DMS53 (cell line): Measurements from ENCODE around the gene ARHGAP35.
"Not testable (repeated sequence)": the region's sequence is repeated elsewhere in the genome, so short reads cannot be mapped to it uniquely, and the experiment has no call there.

Experiments
- DNase-seq: peaks from one replicate; lab custom pipeline; 2025; lab: John Stamatoyannopoulos, UW

The ARHGAP35 gene

DNA sequence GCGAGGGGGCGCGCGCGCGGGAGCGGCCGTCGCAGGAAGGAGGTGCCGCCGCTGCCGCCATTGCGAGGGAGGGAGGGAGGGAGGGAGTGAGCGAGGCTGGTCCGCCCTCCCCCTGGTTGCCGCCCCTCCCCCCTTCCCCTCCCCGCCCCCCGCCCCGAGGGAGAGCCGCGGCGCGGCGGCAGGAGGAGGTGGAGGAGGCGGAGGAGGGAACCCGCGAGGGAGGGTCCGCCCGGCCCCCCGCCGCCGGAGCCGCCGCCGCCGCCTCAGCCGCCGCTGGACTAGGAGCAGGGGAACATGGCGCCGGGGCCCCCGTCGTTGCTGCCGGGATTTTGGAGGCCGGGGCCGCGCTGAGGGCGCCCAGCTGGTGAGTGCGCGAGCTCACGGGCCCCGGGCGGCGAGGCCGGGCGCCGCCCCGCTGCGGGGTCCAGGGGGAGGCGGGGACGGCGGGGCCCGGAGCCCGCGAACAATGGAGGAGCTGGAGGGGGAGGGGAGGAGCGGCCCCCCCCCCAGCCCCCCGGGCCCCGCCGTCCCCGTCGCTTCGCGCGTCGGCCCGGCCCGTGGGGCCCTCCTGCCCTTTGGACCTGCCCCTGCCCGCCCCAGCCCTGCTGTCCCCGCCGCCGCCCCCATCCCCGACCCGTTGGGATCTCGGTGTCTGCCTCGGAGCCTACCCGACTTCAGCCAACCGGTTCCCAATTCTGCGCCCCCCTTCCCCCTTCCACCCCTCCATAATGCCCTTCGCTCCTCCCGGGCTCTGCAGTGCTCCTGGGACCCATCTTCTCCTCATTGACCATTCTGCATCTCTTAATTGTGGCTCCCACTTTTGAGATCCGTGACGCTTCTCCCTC lies at the start of gene ARHGAP35:
Gene ARHGAP35 (plus strand): TSS at position 152 of the 845 bp plus-strand sequence. CDS start 57,679 bp downstream, outside the sequence.
- no peak for DNase-seq

DNA sequence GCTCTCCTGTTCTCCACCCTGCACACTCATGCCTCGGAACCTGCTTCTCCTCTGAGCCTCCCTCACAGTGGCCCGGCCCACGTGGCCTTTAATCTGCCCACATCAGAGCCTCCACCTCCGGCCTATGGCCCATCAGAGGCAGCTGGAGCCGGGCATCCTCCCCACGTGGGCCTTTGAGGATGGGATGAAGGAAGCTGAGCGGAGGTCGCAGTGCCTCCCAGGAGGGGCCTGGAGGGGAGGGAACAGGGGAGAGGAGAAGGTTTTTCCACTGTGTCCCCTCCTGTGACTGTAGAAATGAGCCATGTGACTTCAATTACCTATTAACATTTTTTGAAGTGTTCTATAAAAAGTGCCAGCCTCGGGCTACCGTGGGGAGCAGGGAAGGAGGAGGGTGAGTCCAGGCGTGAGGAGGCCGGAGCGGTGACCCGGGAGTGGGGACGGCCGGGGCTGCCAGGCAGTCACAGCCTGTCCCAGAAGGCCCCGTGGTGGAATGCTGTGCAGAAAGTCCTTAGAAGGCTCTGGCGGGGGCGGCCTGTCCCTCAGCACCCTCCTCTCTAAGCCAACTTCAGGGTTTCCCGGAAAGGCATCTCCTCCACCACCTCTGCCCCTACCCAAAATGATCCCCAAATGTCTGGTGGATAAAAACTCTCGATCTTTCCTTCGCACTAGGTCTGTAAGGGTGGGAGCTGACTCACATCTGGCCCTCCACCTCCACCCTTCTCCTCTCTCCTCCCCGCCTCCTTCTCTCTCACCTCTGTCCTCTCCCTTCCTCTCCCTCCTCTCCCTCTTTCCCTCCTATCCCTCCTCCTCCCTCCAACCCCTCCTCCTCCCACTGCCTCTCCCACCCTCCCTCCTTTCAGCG lies 47.6 kb upstream of the ARHGAP35 start:
- DNase-seq, result peak; percentile 47

DNA sequence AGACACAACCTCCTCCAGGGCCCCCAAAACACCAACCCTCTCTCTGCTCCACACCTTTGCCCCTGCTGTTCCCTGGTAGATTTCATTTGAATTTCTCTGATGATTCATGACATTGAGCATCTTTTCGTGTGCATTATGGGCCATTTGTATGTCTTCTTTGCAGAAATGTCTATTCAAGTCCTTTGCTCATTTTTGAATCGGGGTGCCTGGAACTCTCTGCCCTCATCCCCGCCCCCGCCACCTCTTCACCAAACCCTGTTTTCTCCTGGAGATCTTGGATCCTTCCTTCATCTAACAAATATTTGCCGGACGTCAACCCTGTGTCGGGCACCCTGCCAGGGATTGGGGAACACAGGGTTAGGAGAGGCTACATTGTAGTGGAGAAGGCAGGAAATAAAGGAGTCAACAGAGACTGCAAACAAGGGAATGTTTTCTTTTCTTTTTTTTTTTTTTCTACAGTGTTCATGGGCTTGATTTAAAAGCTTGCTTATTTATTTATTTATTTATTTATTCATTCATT lies 46.9 kb upstream of the ARHGAP35 start:
- DNase-seq, result peak; percentile 86

DNA sequence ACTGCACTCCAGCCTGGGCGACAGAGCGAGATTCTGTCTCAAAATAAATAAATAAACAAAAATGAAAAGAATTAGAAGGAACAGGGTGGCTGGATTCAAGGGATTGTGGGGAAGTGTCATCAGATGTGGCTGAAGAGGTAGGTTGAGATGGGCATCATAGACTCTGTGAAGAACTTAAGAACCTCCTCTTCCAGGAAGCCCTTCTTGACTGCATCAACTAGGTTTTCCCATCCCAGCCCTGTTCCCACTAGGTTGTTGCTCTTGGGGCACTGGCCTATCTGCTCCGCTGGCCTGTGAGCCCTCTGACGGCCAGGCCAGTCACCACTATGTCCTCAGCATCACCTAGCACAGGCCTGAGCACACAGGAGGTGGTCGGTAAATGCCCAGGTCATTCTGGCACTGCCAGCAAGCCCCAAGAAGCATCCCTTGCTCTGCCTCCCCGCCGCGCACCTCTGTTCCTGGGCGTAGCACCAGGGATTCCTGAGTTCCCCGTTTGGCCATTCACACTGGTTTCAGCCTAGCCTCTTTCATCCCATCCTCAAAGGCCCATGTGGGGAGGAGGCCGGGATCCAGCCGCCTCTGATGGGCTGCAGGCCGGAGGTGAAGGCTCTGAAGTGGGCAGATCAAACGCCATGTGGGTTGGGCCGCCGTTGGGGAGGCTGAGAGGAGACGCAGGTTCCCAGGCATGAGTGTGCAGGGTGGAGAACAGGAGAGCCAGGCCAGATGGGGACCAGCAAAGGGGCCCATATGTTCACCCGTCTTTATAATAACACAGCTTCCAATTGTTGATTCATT lies 44.8 kb upstream of the ARHGAP35 start:
- DNase-seq, result no peak

DNA sequence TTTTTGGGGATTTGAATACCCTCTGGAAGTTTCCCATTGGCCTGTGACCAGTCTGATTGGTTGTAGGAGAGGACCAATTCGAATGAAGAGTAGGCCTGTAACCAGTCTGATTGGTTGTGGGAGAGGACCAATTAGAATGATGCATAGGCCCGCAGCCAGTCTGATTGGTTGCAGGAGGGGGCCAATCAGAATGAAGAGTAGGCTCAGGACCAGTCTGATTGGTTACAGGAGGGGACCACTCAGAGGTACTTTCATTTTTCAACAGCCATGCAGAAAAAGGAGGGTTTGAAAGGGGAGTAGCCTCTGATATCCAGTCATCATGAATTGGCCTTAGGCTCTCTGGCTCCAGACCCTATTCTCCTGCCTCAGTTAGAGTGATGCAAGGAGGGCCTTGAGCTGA lies 42.0 kb upstream of the ARHGAP35 start:
- DNase-seq, result no peak

DNA sequence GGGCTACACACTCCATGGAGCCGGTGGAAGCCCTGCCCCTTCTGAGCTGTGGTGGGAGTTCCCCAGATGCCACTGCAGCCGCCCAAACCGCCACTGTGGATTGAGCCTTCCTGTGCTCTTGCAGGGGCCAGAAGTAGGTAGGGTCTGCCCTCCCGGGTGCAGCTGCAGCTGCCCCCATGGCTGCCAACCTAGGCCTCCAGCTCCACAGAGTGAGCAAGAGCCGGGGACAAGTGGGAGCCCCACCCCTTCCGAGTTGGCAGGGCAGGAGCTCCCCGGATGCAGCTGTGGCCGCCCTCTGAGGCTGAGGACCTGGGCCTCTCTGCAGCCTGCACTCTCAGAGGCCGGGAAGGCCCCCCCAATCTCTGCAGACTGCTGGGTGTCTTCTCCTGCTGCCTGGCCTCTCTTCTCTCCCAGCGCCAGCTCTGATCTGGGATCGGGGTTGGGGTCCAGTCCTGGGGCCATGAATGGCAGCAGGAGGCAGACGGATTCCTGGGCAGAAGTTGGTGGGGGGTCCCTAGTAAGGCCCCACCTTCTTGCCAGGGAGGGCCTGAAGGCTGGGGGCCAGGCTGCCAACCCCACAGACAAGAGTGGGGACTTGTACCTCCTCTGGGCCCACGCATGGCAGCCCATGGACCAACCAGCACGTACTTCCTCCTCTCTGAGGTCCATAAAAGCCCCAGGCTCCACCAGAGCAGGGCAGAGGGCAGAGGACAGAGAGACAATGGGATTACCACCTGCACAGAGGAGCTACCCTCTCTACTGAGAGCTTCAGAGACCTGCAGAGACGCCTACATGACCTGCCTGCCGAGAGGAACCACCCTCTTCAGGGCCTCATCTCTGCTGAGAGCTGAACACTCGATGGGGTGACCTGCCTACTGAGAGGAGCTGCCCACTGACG lies 39.0 kb upstream of the ARHGAP35 start:
- peak; percentile 25 for DNase-seq

DNA sequence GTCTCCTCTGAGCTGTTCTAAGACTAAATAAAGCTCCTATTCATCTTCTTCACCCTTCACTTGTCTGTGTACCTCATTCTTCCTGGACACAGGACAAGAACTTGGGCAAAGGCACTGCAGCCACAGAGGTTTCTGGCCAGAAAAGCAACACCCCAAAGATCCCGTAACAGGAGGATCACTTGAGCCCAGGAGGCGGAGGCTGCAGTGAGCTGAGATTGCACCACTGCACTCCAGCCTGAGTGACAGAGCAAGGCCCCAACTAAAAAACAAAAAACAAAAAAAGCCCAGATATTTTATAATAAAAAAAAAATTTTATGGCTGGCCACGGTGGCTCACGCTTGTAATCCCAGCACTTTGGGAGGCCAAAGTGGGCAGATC lies 38.4 kb upstream of the ARHGAP35 start:
- not testable (repeated sequence) for DNase-seq

DNA sequence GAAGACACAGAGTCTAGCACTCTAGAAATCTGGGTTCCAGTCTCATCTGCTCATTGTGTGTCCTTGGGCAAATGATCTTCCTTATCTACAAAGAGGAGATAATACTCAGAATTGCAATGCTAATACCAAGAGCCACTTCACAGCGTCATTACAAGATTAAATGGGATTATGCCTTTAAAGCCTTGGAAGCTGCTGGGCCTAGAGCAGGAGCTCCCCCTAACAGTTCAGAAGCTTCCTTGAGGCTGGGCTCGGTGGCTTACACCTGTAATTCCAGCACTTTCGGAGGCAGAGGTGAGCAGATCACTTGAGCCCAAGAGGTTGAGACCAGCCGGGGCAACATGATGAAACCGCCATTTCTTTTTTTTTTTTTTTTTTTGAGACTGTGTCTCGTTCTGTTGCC lies 37.7 kb upstream of the ARHGAP35 start:
- no peak for DNase-seq

DNA sequence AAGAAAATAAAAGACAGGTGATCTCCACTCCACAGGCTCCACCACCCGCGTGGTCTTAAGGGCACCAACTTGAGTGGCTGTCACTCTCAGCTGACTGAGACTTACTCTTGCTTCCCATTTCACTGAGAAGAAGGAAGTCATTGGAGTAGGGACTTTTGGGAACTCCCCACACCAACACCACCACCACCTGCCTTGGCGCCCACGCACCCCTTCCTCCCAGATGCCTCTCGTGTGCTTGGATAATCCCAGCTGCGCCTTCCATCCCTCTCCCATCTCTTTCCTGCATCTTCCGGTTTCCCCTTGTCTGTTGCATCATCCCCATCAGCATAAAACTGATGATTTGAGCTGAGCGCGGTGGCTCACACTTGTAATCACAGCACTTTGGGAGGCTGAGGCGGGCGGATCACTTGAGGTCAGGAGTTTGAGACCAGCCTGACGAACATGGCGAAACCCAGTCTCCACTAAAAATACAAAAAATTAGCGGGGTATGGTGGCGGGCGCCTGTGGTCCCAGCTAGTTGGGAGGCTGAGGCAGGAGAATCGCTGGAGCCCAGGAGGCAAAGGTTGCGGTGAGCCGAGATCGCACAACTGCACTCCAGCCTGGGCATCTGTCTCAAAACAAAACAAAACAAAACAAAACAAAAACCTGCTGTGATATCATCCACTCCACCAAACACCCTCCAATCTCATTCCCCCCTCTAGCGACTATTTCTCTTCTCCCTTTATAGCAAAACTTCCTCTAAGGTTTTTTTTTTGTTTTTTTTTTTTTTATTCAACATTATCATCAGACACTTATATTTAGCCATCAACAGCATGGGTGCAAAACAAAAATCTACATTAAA lies 35.7 kb upstream of the ARHGAP35 start:
- DNase-seq, result no peak

DNA sequence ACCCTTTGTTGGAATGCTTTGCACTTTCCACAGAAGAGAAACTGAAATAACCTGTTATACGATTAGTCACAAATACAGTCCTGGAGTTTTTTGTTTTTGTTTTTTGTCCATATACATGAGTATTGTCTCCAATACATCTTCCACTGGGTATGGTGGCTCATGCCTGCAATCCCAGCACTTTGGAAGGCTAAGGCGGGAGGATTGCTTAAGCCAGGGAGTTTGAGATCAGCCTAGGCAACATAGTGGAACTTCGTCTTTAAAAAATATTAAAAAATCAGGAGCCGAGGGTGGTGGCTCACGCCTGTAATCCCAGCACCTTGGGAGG lies 35.1 kb upstream of the ARHGAP35 start:
- peak; percentile 60 for DNase-seq

DNA sequence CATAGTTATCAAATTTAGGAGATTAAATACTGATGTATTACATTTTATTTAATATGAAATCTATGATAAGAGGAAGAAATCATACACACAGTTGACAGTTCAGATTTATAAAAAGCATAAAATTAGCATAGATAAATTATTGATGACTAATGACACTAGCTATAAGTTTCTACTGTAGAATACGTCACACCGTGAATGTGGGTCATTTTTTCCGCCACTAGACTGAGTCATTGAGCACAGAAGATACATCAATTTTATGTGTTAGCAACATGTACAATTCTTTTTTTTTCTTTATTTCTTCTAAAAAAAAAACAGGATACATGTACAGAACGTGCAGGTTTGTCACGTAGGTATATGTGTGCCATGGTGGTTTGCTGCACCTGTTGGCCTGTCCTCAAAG lies 32.3 kb upstream of the ARHGAP35 start:
- no peak for DNase-seq

DNA sequence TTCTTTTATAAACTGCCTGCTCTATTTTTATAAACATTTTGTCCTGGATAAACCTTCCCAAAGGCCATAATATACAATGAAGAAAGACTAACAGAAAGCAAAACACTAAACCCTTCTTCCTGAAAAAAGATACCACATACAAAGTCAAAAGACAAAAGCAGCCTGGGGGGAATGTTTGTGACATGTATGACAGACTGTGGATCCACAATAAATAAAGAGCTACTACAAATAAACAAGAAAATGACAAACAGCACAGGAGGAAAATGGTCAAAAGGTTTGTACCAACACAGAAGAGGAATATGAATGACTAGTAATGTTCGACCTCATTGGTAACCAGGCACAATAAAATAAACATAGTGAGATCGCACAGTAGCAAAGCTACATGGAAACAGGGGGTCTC lies 29.9 kb upstream of the ARHGAP35 start:
- no peak for DNase-seq

DNA sequence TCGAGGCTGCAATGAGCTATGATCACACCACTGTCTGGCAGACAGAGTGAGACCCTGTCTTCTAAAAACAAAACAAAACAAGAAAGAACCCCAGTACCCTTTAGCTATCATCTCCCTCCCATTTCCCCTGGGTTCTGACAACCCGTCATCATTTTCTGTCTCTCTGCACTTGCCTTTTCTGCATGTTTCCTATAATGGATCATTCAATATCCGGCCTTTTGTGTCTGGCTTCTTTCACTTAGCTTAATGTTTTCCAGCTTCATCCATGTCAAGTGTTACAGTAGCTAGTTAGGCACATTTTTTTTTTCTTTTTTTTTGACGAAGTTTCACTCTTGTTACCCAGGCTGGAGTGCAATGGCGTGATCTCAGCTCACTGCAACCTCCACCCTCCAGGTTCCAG lies 26.7 kb upstream of the ARHGAP35 start:
- no peak for DNase-seq

DNA sequence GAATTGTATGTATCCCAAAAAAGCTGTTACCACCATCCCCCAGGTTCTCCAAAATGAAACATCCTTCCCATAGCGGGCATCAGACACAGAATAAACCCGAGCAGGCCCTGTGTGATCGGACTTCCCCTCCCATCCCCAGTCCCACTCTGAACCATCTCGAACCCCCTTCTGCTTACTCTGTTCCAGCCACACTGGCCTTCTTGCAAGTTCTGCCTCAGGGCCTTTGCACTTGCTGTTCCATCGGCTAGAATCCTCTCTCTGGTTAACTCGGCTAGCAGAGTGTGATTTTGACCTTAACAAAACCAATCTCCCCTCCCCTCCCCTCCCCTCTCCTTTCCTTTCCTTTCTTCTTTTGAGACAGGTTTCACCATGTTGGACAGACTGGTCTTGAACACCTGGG lies 25.8 kb upstream of the ARHGAP35 start:
- DNase-seq, result no peak

DNA sequence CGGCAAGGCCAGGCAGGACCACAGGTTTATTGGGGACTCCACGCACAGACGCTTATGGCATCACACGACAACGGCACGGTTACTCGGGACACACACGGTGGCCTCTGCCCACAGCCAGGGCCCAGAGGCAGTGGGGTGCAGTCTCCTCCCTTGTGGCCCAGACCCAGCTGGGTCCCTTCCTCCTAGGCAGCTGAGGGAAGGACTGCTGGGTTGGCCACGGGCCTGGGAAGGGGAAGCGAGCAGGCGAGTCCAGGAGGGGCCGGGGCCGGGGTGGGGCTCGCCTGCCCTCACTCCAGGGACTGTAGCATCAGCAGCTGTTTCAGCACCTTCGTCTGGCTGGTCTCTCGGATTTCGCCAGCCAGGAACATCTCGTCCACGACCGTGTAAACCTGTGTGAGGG lies 22.6 kb upstream of the ARHGAP35 start:
- DNase-seq, result no peak

DNA sequence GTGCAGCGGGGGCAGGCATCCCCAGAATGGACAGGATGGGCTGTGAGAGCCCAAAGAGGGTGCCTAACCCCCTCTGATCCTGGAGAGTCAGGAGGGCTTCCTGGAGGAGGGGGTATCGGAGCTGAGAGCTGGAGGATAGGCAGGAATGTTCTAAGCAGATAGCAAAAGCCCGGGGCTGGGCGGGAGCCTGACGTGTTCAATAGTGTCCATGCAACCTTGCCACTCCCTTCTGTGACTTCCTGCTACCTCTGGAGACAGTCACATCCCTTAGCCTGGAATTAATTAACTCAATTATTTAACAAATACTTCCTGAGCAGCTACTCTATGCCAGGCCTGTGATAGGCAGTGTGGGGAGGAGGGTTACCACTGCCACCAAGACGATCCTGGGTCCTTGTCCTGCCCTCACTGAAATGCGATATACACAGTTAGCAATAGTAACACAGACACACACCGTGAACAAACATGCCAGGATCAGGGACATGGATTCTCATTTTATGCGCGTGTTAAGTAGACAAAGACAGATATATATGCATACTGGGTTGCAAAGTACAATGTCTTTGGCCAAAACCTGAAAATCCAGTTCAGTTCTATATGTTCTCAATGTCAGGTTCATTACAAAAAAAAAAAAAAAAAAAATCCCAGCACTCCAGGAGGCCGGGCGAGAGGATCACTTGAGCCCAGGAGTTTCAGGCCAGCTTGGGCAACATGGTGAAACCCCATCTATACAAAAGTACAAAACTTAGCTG lies 20.9 kb upstream of the ARHGAP35 start:
- DNase-seq, result peak; percentile 83

DNA sequence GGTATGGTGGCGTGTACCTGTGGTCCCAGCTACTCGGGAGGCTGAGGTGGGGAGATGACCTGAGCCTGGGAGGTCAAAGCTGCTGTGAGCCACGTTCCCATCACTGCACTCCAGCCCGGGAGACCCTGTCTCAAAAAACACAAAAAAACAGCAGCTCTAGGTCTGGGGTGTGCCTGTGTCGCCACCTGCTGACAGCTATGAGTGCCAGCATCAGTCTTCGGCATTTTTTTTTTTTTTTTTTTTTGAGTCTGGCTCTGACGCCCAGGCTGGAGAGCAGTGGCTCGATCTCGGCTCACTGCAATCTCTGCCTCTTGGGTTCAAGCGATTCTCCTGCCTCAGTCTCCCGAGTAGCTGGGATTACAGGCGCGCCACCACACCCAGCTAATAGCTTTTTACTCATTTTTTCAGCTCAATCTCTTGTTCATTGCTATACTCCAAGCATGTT lies 20.3 kb upstream of the ARHGAP35 start:
- peak; percentile 82 for DNase-seq

DNA sequence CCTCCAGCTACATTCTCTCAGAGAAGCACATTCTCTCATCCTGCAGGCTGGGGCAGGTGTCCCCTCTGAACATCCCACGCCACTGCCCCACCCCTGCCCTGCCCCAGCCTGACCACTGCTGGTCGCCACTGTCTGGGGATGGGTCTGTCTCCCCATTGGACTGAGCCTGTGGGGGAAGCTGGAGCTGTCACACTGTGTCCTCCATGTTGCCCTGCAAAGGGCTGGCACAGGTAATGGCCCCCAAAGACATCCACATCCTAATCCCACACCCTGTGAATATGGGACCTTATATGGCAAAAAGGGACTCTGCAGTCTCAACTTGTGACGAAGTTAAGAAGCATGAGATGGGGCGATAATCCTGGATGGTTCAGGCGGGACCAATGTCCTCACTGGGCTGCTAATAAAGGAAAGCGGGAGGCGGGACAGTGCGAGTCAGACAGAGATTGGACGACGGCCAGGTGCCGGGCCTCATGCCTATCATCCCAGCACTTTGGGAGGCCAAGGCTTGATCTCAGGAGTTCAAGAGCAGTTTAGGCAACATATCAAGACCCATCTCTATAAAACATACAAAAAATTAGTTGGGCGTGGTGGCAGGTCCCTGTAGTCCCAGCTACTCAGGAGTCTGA lies 19.2 kb upstream of the ARHGAP35 start:
- DNase-seq, result peak; percentile 28

DNA sequence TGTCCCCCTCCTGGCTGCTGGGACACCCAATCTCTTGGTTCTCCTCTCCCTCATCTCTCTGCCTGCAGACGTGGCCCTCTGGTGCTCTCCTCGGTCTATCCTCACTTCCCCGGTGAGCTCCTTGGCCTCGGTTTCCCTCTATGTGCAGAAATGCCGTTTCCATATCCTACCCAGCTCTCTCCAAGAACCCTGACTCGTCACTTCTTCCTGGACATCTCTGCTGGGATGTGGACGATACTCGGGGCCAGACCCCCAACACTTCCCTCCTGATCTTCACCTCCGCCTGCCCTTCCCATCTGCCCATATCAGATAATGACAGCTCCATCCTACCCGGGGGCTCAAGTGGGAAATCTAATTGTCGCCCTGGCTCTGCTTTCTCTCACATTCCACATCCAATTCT lies 18.0 kb upstream of the ARHGAP35 start:
- DNase-seq, result no peak
